ENCODE results near the gene PRKD2. TPM values are rescaled to one million over a fixed set of nuclear protein-coding genes. Genes with fewer than 3 reads are reported as not detected.
"Not testable (repeated sequence)": the region's sequence is repeated elsewhere in the genome, so short reads cannot be mapped to it uniquely, and the experiment has no call there.

PRKD2 gene
- total RNA-seq, 1 donor from 2014 or later = 191 TPM

DNA sequence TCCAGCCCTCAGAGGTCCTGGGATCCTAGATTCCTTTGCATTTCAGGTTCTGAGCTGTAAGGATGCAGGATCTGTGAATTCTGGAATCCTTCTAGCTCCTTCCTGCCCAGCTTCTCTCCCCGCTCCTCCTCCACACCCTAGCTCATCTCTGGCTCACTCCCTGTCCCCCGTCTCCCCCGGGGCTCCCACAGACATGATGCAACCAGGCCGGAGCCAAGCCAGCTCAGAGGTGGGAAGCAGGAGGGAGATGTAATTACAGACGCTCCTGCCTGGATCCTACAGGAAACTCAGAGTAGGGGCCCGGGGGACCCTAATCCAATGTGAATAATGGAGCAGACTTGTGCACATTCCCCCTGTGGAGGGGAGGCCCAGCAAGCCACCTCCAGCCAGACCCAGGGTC is 85.4 kb downstream of the PRKD2 start:
- CTCF ChIA-PET = interaction anchor here (1.1 kb wide), 1 partner anchor 31 kb away, joined by 4 read pairs; no protein-coding TSS in a partner anchor
- Mint-ChIP-seq H3K27me3 (no peaks in the 10 kb centered on the region), H3K4me3 (no peak overlapping the region), H3K9me3 (no peaks in the 10 kb centered on the region), H3K4me1 (peaks cover 38% of the 10 kb centered on the region), H3K27ac (no peak overlapping the region), H3K36me3 (ENCODE audit: low read depth) (peaks cover 2% of the 10 kb centered on the region)
- POLR2A ChIA-PET = interaction anchor here (0.6 to 8.6 kb wide), 3 partner anchors 13 to 224 kb away, joined by 3 to 99 read pairs (median 3); no protein-coding TSS in a partner anchor
- TF ChIP-seq, protein P1, sequence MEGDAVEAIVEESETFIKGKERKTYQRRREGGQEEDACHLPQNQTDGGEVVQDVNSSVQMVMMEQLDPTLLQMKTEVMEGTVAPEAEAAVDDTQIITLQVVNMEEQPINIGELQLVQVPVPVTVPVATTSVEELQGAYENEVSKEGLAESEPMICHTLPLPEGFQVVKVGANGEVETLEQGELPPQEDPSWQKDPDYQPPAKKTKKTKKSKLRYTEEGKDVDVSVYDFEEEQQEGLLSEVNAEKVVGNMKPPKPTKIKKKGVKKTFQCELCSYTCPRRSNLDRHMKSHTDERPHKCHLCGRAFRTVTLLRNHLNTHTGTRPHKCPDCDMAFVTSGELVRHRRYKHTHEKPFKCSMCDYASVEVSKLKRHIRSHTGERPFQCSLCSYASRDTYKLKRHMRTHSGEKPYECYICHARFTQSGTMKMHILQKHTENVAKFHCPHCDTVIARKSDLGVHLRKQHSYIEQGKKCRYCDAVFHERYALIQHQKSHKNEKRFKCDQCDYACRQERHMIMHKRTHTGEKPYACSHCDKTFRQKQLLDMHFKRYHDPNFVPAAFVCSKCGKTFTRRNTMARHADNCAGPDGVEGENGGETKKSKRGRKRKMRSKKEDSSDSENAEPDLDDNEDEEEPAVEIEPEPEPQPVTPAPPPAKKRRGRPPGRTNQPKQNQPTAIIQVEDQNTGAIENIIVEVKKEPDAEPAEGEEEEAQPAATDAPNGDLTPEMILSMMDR (IDR thresholded peaks at IDR 0.05) = no peak
- intact Hi-C loops (cut with micrococcal nuclease) = no loop called here
- ATAC-seq (ENCODE audit: low read depth) = no peak
- no peak for DNase-seq

DNA sequence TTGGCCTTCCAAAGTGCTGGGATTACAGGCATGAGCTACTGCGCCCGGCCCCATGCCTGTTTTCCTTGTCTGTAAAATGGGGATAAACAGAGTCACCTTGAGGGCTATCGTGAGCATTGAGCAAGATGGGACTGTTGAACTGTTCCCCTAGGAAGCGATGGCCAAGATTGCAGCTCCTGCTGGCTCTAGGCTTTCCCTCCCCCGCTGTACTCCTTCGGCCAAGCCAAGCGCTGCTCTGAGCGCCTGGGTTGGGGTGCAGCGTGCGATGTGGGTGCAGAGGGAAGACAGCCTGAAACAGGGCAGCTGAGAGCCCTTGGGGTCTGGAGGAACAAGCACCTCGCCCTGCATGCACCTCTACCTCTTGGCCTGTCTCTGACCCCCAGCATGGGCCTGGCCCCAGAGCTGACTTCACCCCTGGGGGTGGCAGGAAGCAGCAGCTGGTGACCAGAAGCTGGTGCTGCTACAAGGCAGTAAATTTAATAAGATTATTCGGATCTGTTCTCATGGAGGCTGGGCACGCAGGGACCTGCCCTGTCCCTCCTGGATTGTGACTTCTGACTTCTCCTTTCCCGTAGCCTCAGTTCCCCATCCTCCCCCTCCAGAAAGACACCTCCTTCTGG is 86.2 kb downstream of the PRKD2 start:
- ChIA-PET CTCF (interaction anchor here (1.1 kb wide), 1 partner anchor 31 kb away, joined by 4 read pairs; no protein-coding TSS in a partner anchor), POLR2A (interaction anchor here (0.7 to 8.6 kb wide), 3 partner anchors 12 to 30 kb away, joined by 3 to 99 read pairs (median 3); partner anchors contain the start of gene CALM3)
- Mint-ChIP-seq H3K4me3 (no peak overlapping the region), H3K27ac (no peak overlapping the region), H3K9me3 (no peaks in the 10 kb centered on the region), H3K36me3 (ENCODE audit: low read depth) (peaks cover 2% of the 10 kb centered on the region), H3K27me3 (no peaks in the 10 kb centered on the region), H3K4me1 (peaks cover 42% of the 10 kb centered on the region)
- TF ChIP-seq, protein P1 (IDR thresholded peaks at IDR 0.05) = no peak
- intact Hi-C loops (cut with micrococcal nuclease) = no loop called here
- DNase-seq (no peak), ATAC-seq (ENCODE audit: low read depth) (no peak)

GRCh38 chr19:46629546-46630025 is 87.3 kb downstream of the PRKD2 start:
- TF ChIP-seq, protein P1 (IDR thresholded peaks at IDR 0.05) = no peak
- CTCF ChIA-PET = interaction anchor here (1.2 kb wide), 1 partner anchor 32 kb away, joined by 3 read pairs; no protein-coding TSS in a partner anchor

DNA sequence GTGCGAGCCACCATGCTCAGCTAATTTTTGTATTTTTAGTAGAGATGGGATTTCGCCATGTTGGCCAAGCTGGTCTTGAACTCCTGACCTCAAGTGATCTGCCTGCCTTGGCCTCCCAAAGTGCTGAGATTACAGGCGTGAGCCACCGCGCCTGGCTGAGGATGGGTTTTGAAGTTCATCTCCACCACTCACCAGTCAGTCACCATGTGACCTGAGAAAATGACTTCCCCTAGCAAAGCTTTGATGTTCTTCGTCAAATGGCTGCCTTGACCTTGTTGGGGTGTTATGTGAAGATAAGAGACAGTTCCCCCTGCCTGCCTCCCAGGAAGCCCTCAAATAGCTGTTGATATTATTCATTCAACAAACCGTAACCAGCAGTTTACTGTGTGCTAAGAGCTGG is 87.9 kb downstream of the PRKD2 start:
- H3K4me3 Mint-ChIP-seq; H3K9me3 Mint-ChIP-seq; H3K27ac Mint-ChIP-seq; ATAC-seq (ENCODE audit: low read depth); H3K36me3 Mint-ChIP-seq (ENCODE audit: low read depth); H3K27me3 Mint-ChIP-seq; intact Hi-C loops (cut with micrococcal nuclease); DNase-seq: not testable (repeated sequence)
- peaks cover 47% of the 10 kb centered on the region for H3K4me1 Mint-ChIP-seq
- ChIA-PET CTCF (interaction anchor here (0.6 to 1.2 kb wide), 2 partner anchors 33 to 140 kb away, joined by 3 read pairs; no protein-coding TSS in a partner anchor), POLR2A (interaction anchor here (0.9 to 8.6 kb wide), 3 partner anchors 10 to 32 kb away, joined by 3 to 99 read pairs (median 4); partner anchors contain the start of gene DACT3)

More at GRCh38 chr19:46629546-46630025, 87.3 kb downstream of the PRKD2 start:
- no peaks in the 10 kb centered on the region for H3K27me3 Mint-ChIP-seq
- no peaks in the 10 kb centered on the region for H3K9me3 Mint-ChIP-seq
- H3K27ac Mint-ChIP-seq = no peak overlapping the region
- H3K4me1 Mint-ChIP-seq = peaks cover 46% of the 10 kb centered on the region
- ATAC-seq (ENCODE audit: low read depth) (no peak), DNase-seq (no peak)
- POLR2A ChIA-PET = interaction anchor here (0.6 to 8.6 kb wide), 5 partner anchors 11 to 85 kb away, joined by 3 to 99 read pairs (median 3); partner anchors contain the start of gene DACT3
- H3K36me3 Mint-ChIP-seq (ENCODE audit: low read depth) = peaks cover 4% of the 10 kb centered on the region
- intact Hi-C loops (cut with micrococcal nuclease) = no loop called here
- H3K4me3 Mint-ChIP-seq = no peak overlapping the region

DNA sequence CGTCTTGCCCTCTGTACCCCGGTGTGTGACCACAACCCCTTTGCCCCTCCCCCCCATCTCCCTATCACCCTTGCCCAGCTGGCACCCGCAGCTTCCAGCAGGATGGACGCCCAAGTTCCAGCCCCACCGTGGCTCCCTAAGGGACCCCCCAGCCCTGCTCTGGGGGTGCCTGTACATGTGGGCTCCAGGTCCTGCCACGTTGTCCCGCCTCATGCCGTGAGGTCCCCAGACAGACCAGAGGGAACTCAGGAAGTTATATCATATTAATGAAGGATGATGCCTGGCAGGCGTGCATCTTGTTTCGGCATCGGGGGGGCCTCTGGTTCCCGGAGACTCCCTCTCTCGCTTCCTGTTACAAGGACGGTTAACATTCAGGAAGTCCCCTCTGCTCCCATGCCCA is 90.5 kb downstream of the PRKD2 start:
- Mint-ChIP-seq H3K27me3 (no peaks in the 10 kb centered on the region), H3K9me3 (no peaks in the 10 kb centered on the region), H3K4me3 (no peak overlapping the region), H3K36me3 (ENCODE audit: low read depth) (peaks cover 2% of the 10 kb centered on the region), H3K27ac (no peak overlapping the region), H3K4me1 (peaks cover 51% of the 10 kb centered on the region)
- POLR2A ChIA-PET = interaction anchor here (1.9 to 2.6 kb wide), 2 partner anchors 15 to 34 kb away, joined by 5 to 7 read pairs; partner anchors contain the start of gene DACT3
- CTCF ChIA-PET = interaction anchor here (0.9 to 1.1 kb wide), 2 partner anchors 10 to 12 kb away, joined by 3 to 4 read pairs; no protein-coding TSS in a partner anchor
- TF ChIP-seq, protein P1 (IDR thresholded peaks at IDR 0.05) = no peak
- DNase-seq (no peak), ATAC-seq (ENCODE audit: low read depth) (no peak)
- intact Hi-C loops (cut with micrococcal nuclease) = no loop called here

All from activated B cell treated with CpG ODN at 0.5 μM for 24 hours (primary cell).